ENCODE results near the gene DTHD1. TPM values are rescaled to one million over a fixed set of nuclear protein-coding genes. Genes with fewer than 3 reads are reported as not detected.

The DTHD1 gene
- total and polyA plus RNA-seq, 2 donors (not counting 3 experiments of a cell fraction or from before 2014, with no cell fraction given), result not detected

DNA sequence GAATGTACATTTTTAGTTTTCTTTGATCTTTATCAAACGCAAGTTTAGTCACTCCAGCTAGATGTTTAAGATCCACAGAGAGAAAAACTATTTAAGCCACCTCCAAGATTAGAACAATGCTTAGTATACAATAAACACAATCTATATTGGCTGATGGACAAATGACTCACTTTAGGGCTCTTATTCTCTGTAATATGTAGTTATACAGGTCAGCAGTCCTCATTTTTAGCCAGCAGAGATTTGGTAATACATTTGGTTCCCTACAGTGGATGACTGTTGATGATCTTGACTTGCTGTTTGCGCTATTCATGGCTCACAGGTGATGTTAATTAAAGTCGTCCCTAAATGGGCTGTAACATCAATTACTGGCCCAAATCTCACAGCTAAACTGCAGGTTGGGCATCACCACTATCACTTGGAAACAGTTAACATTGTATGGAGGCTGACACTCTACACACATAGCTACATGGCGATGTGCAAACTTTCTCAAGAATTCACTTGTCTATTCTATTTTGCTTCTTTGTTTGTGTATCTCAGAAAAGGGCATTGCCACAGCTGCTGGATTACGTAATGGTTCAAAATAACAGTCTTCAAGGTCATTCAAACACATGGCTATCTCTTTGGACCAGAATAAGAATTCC, 11.8 kb upstream of the DTHD1 start:
- H3K27ac ChIP-seq (ENCODE audit: insufficient read depth, low read depth, low read length), result no peak overlapping the region
- intact Hi-C loops (cut with micrococcal nuclease), result no loop called here
- no peak for FAIRE-seq

More for the DNA sequence above, 11.8 kb upstream of the DTHD1 start:
- Histone ChIP-seq H3K27me3 (ENCODE audit: control insufficient read depth in 2 of 2, insufficient read depth in 2 of 2, low read length in 2 of 2) (no peaks in the 10 kb centered on the region), H3K9me1 (replicated peaks; ENCODE audit: control insufficient read depth, extremely low read depth, insufficient read depth, low read length) (no peaks in the 10 kb centered on the region), H3K4me1 (ENCODE audit: control insufficient read depth, extremely low read depth, insufficient read depth, low read length) (no peaks in the 10 kb centered on the region), H3K4me2 (ENCODE audit: insufficient read depth, low read length) (no peak overlapping the region), H3K36me3 (ENCODE audit: control insufficient read depth in 2 of 2, extremely low read depth in 1 of 2, insufficient read depth in 2 of 2, low read length in 2 of 2) (no peaks in the 10 kb centered on the region), H3K4me3 (replicated peaks in 1 of 3; ENCODE audit: insufficient read depth in 1 of 3, low read depth in 1 of 3, low read length in 3 of 3) (no peak overlapping the region), H2AFZ (ENCODE audit: low read depth, low read length) (no peak overlapping the region), H3K9me3 (replicated peaks; ENCODE audit: control insufficient read depth, insufficient read depth, low read length) (no peaks in the 10 kb centered on the region), H4K20me1 (replicated peaks; ENCODE audit: control insufficient read depth, extremely low read depth, insufficient read depth, low read length) (no peaks in the 10 kb centered on the region), H3K79me2 (ENCODE audit: control insufficient read depth, insufficient read depth, low read length) (no peaks in the 10 kb centered on the region), H3K9ac (replicated peaks; ENCODE audit: extremely low read depth, insufficient read depth, low read length) (no peak overlapping the region)
- dilution Hi-C loops (cut with MboI; ENCODE audit: extremely low pct_ligation_motif_present, low sequenced_read_pairs), result no loop called here
- no TSS peak for BruUV-seq (replicated peaks)
- POLR2A ChIA-PET, result no interaction called here
- TF ChIP-seq GATA2 (IDR thresholded peaks at IDR 0.05; ENCODE audit: insufficient read depth, insufficient read length, low read depth, low read length), result no peak
- no peak for TF ChIP-seq POLR2AphosphoS5 (IDR thresholded peaks at IDR 0.05; ENCODE audit: insufficient read depth, low read depth, low read length)
- no peak for TF ChIP-seq MYC (IDR thresholded peaks at IDR 0.05; ENCODE audit: low read depth, low read length)
- TF ChIP-seq EZH2 (IDR thresholded peaks at IDR 0.05; ENCODE audit: borderline replicate concordance, low read depth, low read length, severe bottlenecking), result no peak
- no peak for TF ChIP-seq POLR2A (IDR thresholded peaks at IDR 0.05; ENCODE audit: low read depth, low read length)
- TF ChIP-seq, protein P1, sequence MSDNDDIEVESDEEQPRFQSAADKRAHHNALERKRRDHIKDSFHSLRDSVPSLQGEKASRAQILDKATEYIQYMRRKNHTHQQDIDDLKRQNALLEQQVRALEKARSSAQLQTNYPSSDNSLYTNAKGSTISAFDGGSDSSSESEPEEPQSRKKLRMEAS (IDR thresholded peaks at IDR 0.05; ENCODE audit: insufficient read depth, insufficient read length), result no peak
- no peak for TF ChIP-seq FOS (IDR thresholded peaks at IDR 0.05; ENCODE audit: borderline replicate concordance, insufficient read depth, low read length)
- TF ChIP-seq, protein P2, sequence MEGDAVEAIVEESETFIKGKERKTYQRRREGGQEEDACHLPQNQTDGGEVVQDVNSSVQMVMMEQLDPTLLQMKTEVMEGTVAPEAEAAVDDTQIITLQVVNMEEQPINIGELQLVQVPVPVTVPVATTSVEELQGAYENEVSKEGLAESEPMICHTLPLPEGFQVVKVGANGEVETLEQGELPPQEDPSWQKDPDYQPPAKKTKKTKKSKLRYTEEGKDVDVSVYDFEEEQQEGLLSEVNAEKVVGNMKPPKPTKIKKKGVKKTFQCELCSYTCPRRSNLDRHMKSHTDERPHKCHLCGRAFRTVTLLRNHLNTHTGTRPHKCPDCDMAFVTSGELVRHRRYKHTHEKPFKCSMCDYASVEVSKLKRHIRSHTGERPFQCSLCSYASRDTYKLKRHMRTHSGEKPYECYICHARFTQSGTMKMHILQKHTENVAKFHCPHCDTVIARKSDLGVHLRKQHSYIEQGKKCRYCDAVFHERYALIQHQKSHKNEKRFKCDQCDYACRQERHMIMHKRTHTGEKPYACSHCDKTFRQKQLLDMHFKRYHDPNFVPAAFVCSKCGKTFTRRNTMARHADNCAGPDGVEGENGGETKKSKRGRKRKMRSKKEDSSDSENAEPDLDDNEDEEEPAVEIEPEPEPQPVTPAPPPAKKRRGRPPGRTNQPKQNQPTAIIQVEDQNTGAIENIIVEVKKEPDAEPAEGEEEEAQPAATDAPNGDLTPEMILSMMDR (IDR thresholded peaks at IDR 0.05; ENCODE audit: extremely low read depth in 1 of 2, insufficient read depth in 1 of 2, low read depth in 1 of 2, low read length in 2 of 2), result no peak
- TF ChIP-seq JUN (IDR thresholded peaks at IDR 0.05; ENCODE audit: borderline replicate concordance, insufficient read depth, insufficient read length, low read depth), result no peak
- no peak for DNase-seq (ENCODE audit: low read depth, low spot score)
- CTCF ChIA-PET, result no interaction called here
